Measurements from ENCODE around the gene HOXA2. TPM values are rescaled to one million over a fixed set of nuclear protein-coding genes. Genes with fewer than 3 reads are reported as not detected.

The HOXA2 gene
- total RNA-seq, 1 experiment from 2014 or later, result 3.2 TPM

GRCh38 chr7:27124096-27124901 is 21.8 kb upstream of the HOXA2 start:
- CTCF ChIA-PET, result interaction anchor here (1.0 kb wide), 1 partner anchor 747 kb away, joined by 4 read pairs; no protein-coding TSS in a partner anchor
- TF ChIP-seq CTCF (IDR thresholded peaks at IDR 0.05; ENCODE audit: unreplicated experiment), result no peak
- DNase-seq, result no peak
- peaks cover 32% of the 10 kb centered on the region for H3K36me3 Mint-ChIP-seq (ENCODE audit: insufficient read depth, unreplicated experiment)
- H3K27me3 Mint-ChIP-seq (ENCODE audit: unreplicated experiment), result no peaks in the 10 kb centered on the region
- H3K4me3 Mint-ChIP-seq (ENCODE audit: low read depth, unreplicated experiment), result peak overlapping the region; percentile 83
- BruUV-seq (replicated peaks), result no TSS peak
- intact Hi-C loops (cut with micrococcal nuclease; ENCODE audit: unreplicated experiment), result loop anchor here (5.0 kb wide), 1 partner anchor 77 kb away; no protein-coding TSS in a partner anchor
- H3K9me3 Mint-ChIP-seq (ENCODE audit: low read depth, unreplicated experiment), result no peaks in the 10 kb centered on the region
- peaks cover 63% of the 10 kb centered on the region for H3K4me1 Mint-ChIP-seq (ENCODE audit: low read depth, unreplicated experiment)
- no peak overlapping the region for H3K27ac Mint-ChIP-seq (ENCODE audit: unreplicated experiment)

- Mint-ChIP-seq H3K4me3 (ENCODE audit: low read depth, unreplicated experiment) (peak overlapping the region; percentile 83), H3K27ac (ENCODE audit: unreplicated experiment) (peak overlapping the region; percentile 67), H3K27me3 (ENCODE audit: unreplicated experiment) (no peaks in the 10 kb centered on the region), H3K9me3 (ENCODE audit: low read depth, unreplicated experiment) (no peaks in the 10 kb centered on the region), H3K36me3 (ENCODE audit: insufficient read depth, unreplicated experiment) (peaks cover 32% of the 10 kb centered on the region), H3K4me1 (ENCODE audit: low read depth, unreplicated experiment) (peaks cover 68% of the 10 kb centered on the region)
- intact Hi-C loops (cut with micrococcal nuclease; ENCODE audit: unreplicated experiment), result loop anchor here (5.0 kb wide), 1 partner anchor 76 kb away; no protein-coding TSS in a partner anchor
- DNase-seq, result no peak
- no TSS peak for BruUV-seq (replicated peaks)
- CTCF ChIA-PET, result interaction anchor here (0.8 kb wide), 1 partner anchor 881 kb away, joined by 3 read pairs; no protein-coding TSS in a partner anchor
- TF ChIP-seq CTCF (IDR thresholded peaks at IDR 0.05; ENCODE audit: unreplicated experiment), result no peak
These were observed 21.1 kb upstream of the HOXA2 start for GRCh38 chr7:27123477-27124053.

- Mint-ChIP-seq H3K9me3 (ENCODE audit: low read depth, unreplicated experiment) (no peaks in the 10 kb centered on the region), H3K36me3 (ENCODE audit: insufficient read depth, unreplicated experiment) (peaks cover 37% of the 10 kb centered on the region), H3K27me3 (ENCODE audit: unreplicated experiment) (no peaks in the 10 kb centered on the region), H3K27ac (ENCODE audit: unreplicated experiment) (peak overlapping the region; percentile 67), H3K4me3 (ENCODE audit: low read depth, unreplicated experiment) (peak overlapping the region; percentile 83), H3K4me1 (ENCODE audit: low read depth, unreplicated experiment) (peaks cover 67% of the 10 kb centered on the region)
- no peak for TF ChIP-seq CTCF (IDR thresholded peaks at IDR 0.05; ENCODE audit: unreplicated experiment)
- DNase-seq, result peak; percentile 33
- CTCF ChIA-PET, result interaction anchor here (0.6 to 0.8 kb wide), 3 partner anchors 47 to 881 kb away, joined by 3 to 14 read pairs (median 3); no protein-coding TSS in a partner anchor
- intact Hi-C loops (cut with micrococcal nuclease; ENCODE audit: unreplicated experiment), result loop anchor here (5.0 kb wide), 1 partner anchor 76 kb away; no protein-coding TSS in a partner anchor
- no TSS peak for BruUV-seq (replicated peaks)
These were observed 20.6 kb upstream of the HOXA2 start for GRCh38 chr7:27123007-27123476.

- TF ChIP-seq CTCF (IDR thresholded peaks at IDR 0.05; ENCODE audit: unreplicated experiment), result no peak
- Mint-ChIP-seq H3K4me3 (ENCODE audit: low read depth, unreplicated experiment) (peak overlapping the region; percentile 83), H3K27ac (ENCODE audit: unreplicated experiment) (peak overlapping the region; percentile 67), H3K36me3 (ENCODE audit: insufficient read depth, unreplicated experiment) (peaks cover 43% of the 10 kb centered on the region), H3K27me3 (ENCODE audit: unreplicated experiment) (no peaks in the 10 kb centered on the region), H3K9me3 (ENCODE audit: low read depth, unreplicated experiment) (no peaks in the 10 kb centered on the region), H3K4me1 (ENCODE audit: low read depth, unreplicated experiment) (peaks cover 60% of the 10 kb centered on the region)
- BruUV-seq (replicated peaks), result TSS peak; percentile 61
- intact Hi-C loops (cut with micrococcal nuclease; ENCODE audit: unreplicated experiment), result loop anchor here (5.0 kb wide), 1 partner anchor 75 kb away; no protein-coding TSS in a partner anchor
- CTCF ChIA-PET, result interaction anchor here (0.6 to 1.7 kb wide), 5 partner anchors 46 to 880 kb away, joined by 3 to 14 read pairs (median 3); no protein-coding TSS in a partner anchor
- DNase-seq, result peak; percentile 71
These were observed 19.8 kb upstream of the HOXA2 start for GRCh38 chr7:27122077-27122910.

All from Calu3 (cell line).